H9 (cell line): ENCODE data around the gene PHACTR1. TPM values are rescaled to one million over a fixed set of nuclear protein-coding genes. Genes with fewer than 3 reads are reported as not detected.

Source experiments
- DNase-seq: peaks from one replicate; pipeline ENCODE4 v3.0.0-alpha.2; 2017
- H2AFZ ChIP-seq: one replicate; pipeline ENCODE4 v1.6.1; 2013; ENCODE audit warnings: mild to moderate bottlenecking, low read length, control low read depth, moderate library complexity
- H2AK5ac ChIP-seq: 2 replicates; pipeline ENCODE4 v1.6.1; 2013; ENCODE audit warnings: low read length, control low read depth, mixed read lengths; ENCODE audit not compliant: insufficient read length
- H2BK120ac ChIP-seq: one replicate; pipeline ENCODE4 v1.6.1; 2013; ENCODE audit warnings: low read depth, mild to moderate bottlenecking, low read length, control low read depth, inconsistent platforms; ENCODE audit not compliant: poor library complexity, severe bottlenecking
- H2BK12ac ChIP-seq: 2 replicates; pipeline ENCODE4 v1.6.1; 2013; ENCODE audit warnings: low read length, control low read depth, mixed read lengths, low read depth; ENCODE audit not compliant: insufficient read length
- H2BK15ac ChIP-seq: 2 replicates; pipeline ENCODE4 v1.6.1; 2013; ENCODE audit warnings: low read depth, low read length, control low read depth
- H2BK20ac ChIP-seq: one replicate; pipeline ENCODE4 v1.6.1; 2013; ENCODE audit warnings: low read depth, mild to moderate bottlenecking, low read length, control low read depth, inconsistent platforms; ENCODE audit not compliant: poor library complexity, severe bottlenecking
- H2BK5ac ChIP-seq: 2 replicates; pipeline ENCODE4 v1.6.1; 2013; ENCODE audit warnings: low read length, control low read depth, mixed read lengths; ENCODE audit not compliant: insufficient read length
- H3K14ac ChIP-seq: 2 replicates; pipeline ENCODE4 v1.6.1; 2013; ENCODE audit warnings: low read length, control low read depth; ENCODE audit not compliant: insufficient read depth
- H3K18ac ChIP-seq: 2 replicates; pipeline ENCODE4 v1.6.1; 2013; ENCODE audit warnings: low read depth, mild to moderate bottlenecking, mixed read lengths, low read length, control low read depth; ENCODE audit not compliant: insufficient read length
- H3K23ac ChIP-seq: 2 replicates; pipeline ENCODE4 v1.6.1; 2013; ENCODE audit warnings: low read length, control low read depth, mixed read lengths, low read depth; ENCODE audit not compliant: insufficient read length
- H3K23me2 ChIP-seq: 2 replicates; pipeline ENCODE4 v1.6.1; 2013; ENCODE audit warnings: low read depth, mild to moderate bottlenecking, mixed read lengths, low read length, control low read depth; ENCODE audit not compliant: insufficient read length, poor library complexity, severe bottlenecking
- H3K27ac ChIP-seq: 2 replicates; pipeline ENCODE4 v1.5.1; 2013; ENCODE audit warnings: low read length, control low read depth, mixed read lengths, low read depth; ENCODE audit not compliant: insufficient read length
- H3K27me3 ChIP-seq: 2 replicates; pipeline ENCODE4 v1.6.1; 2013; ENCODE audit warnings: low read length, control low read depth, inconsistent platforms; ENCODE audit not compliant: insufficient read depth
- H3K4ac ChIP-seq: 2 replicates; pipeline ENCODE4 v1.6.1; 2013; ENCODE audit warnings: low read depth, mild to moderate bottlenecking, control low read depth, inconsistent platforms, low read length, moderate library complexity
- H3K4me1 ChIP-seq: 2 replicates; pipeline ENCODE4 v1.6.1; 2013; ENCODE audit warnings: low read length, control low read depth, inconsistent platforms; ENCODE audit not compliant: insufficient read depth
- H3K4me2 ChIP-seq: 2 replicates; pipeline ENCODE4 v1.6.1; 2013; ENCODE audit warnings: low read length, control low read depth, mixed read lengths; ENCODE audit not compliant: insufficient read length, insufficient read depth
- H3K56ac ChIP-seq: 2 replicates; pipeline ENCODE4 v1.6.1; 2013; ENCODE audit warnings: low read depth, mild to moderate bottlenecking, mixed read lengths, low read length, control low read depth; ENCODE audit not compliant: insufficient read length
- H3K79me1 ChIP-seq: 2 replicates; pipeline ENCODE4 v1.6.1; 2013; ENCODE audit warnings: low read depth, mild to moderate bottlenecking, moderate library complexity, low read length, control low read depth, inconsistent platforms; ENCODE audit not compliant: insufficient read depth, poor library complexity, severe bottlenecking
- H3K79me2 ChIP-seq: 2 replicates; pipeline ENCODE4 v1.6.1; 2013; ENCODE audit warnings: low read length, control low read depth, inconsistent platforms; ENCODE audit not compliant: insufficient read depth
- H3K9ac ChIP-seq: 2 replicates; pipeline ENCODE4 v1.6.1; 2013; ENCODE audit warnings: low read length, control low read depth, mixed read lengths; ENCODE audit not compliant: insufficient read length; ENCODE audit errors: extremely low read depth
- H3K9me3 ChIP-seq: one replicate; pipeline ENCODE4 v1.6.1; 2013; ENCODE audit warnings: low read depth, low read length, inconsistent platforms; ENCODE audit not compliant: control insufficient read depth
- H3T11ph ChIP-seq: one replicate; pipeline ENCODE4 v1.6.1; 2013; ENCODE audit warnings: mild to moderate bottlenecking, low read length, control low read depth, inconsistent platforms
- H4K20me1 ChIP-seq: one replicate; pipeline ENCODE4 v1.6.1; 2013; ENCODE audit not compliant: control insufficient read depth, insufficient read length, insufficient read depth
- H4K5ac ChIP-seq: 2 replicates; pipeline ENCODE4 v1.6.1; 2013; ENCODE audit warnings: low read depth, mild to moderate bottlenecking, mixed read lengths, low read length, control low read depth; ENCODE audit not compliant: insufficient read length
- H4K8ac ChIP-seq: replicated peaks from 2 replicates; pipeline ENCODE4 v1.6.1; 2013; ENCODE audit warnings: low read length, control low read depth, mixed read lengths, low read depth; ENCODE audit not compliant: insufficient read length
- H4K91ac ChIP-seq: 2 replicates; pipeline ENCODE4 v1.6.1; 2013; ENCODE audit warnings: low read depth, mild to moderate bottlenecking, moderate library complexity, mixed read lengths, low read length, control low read depth; ENCODE audit not compliant: insufficient read length
- H3K27ac Mint-ChIP-seq, 3 experiments: 2 replicates in 2 of 3; 3 replicates in 1 of 3; pipeline ENCODE4 v1.8.0; 2020 to 2021; ENCODE audit warnings: mixed read lengths in 3 of 3, mild to moderate bottlenecking in 1 of 3, moderate library complexity in 1 of 3
- H3K27me3 Mint-ChIP-seq: 2 replicates; pipeline ENCODE4 v1.8.0; 2021; ENCODE audit warnings: low read depth, mild to moderate bottlenecking, moderate library complexity, mixed read lengths
- H3K36me3 Mint-ChIP-seq, 3 experiments: 2 replicates in 2 of 3; 3 replicates in 1 of 3; pipeline ENCODE4 v1.8.0; 2020 to 2021; ENCODE audit warnings: low read depth in 3 of 3, mixed read lengths in 3 of 3; ENCODE audit not compliant: insufficient read depth in 1 of 3
- H3K4me1 Mint-ChIP-seq, 2 experiments: 2 replicates each; pipeline ENCODE4 v1.8.0; 2020; ENCODE audit warnings: mixed read lengths in 2 of 2
- H3K4me3 Mint-ChIP-seq, 2 experiments: 2 replicates in 1 of 2; 3 replicates in 1 of 2; pipeline ENCODE4 v1.8.0; 2020 to 2021; ENCODE audit warnings: mild to moderate bottlenecking in 2 of 2, mixed read lengths in 2 of 2, moderate library complexity in 1 of 2
- H3K9me3 Mint-ChIP-seq, 2 experiments: 2 replicates in 1 of 2; 3 replicates in 1 of 2; pipeline ENCODE4 v1.8.0; 2020; ENCODE audit warnings: mild to moderate bottlenecking in 2 of 2, mixed read lengths in 2 of 2, moderate library complexity in 1 of 2
- WGBS: extraction: QIAGEN DNeasy Blood & Tissue Kit; methylation state at CpG from one replicate; pipeline ENCODE4 v1.1.7; 2013; ENCODE audit warnings: missing lambda C conversion rate, low lambda C conversion rate, mixed read lengths; ENCODE audit not compliant: insufficient read length; ENCODE audit errors: extremely low coverage; 5-methylcytosine and 5-hydroxymethylcytosine counted together
- total RNA-seq: library from RNA; stranded (reverse); gene quantifications from 2 replicates; pipeline ENCODE4 v1.2.1, GENCODE V29; 2021
- TF ChIP-seq, protein P1 (sequence below): fragments of 200-600 bp; sonication (generic); conservative IDR thresholded peaks from 3 replicates; pipeline ENCODE4 v1.8.0; 2021; ENCODE audit warnings: antibody characterized with exemption, mild to moderate bottlenecking

Gene PHACTR1
- total RNA-seq, 1 experiment from 2014 or later = 15.9 TPM

DNA sequence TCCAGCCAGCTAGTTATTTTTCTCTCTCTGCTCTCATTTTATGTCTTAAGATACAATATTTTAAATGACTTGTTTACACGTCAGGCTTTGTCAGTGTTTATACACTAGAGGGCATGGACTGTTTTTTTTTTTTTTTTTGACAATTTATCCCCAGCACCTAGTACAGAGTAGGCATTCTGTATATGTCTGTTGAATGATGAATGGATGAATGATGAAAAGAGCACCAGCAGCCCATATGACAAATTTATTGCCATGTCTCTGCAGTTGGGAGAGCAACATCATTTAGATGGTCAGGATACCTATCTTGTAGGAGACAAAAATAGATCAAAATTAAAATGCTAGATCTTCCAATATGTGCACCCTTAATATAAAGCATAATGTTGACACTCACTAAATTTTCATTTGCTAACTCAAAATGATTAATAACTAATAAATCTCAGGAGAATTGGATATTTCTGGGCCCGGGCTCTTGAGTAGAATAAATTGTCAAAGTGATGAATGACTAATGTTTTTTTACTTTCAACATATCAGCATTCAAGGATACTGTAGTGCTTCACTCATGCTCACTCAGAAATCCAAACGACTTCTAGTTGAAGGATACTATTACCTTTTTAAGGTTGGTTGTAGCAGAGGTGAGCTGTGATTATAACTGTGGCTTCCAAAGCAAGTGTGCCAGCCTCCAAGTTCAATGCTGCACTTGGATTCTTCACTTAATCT, 200.0 kb downstream of the PHACTR1 start:
- Histone ChIP-seq H3K56ac (no peak overlapping the region), H3K4me1 (no peaks in the 10 kb centered on the region), H3K79me1 (no peaks in the 10 kb centered on the region), H4K91ac (no peak overlapping the region), H2BK20ac (no peak overlapping the region), H4K8ac (no peak overlapping the region), H4K20me1 (no peaks in the 10 kb centered on the region), H3K27ac (no peak overlapping the region), H3K4ac (no peak overlapping the region), H3K9ac (no peak overlapping the region), H4K5ac (no peak overlapping the region), H2BK120ac (no peak overlapping the region), H2BK12ac (no peak overlapping the region), H2BK5ac (no peak overlapping the region), H3K23me2 (no peaks in the 10 kb centered on the region), H3T11ph (no peak overlapping the region), H2AFZ (no peak overlapping the region), H3K79me2 (no peaks in the 10 kb centered on the region), H3K18ac (no peak overlapping the region), H2BK15ac (no peak overlapping the region), H3K14ac (no peak overlapping the region), H3K4me2 (no peak overlapping the region), H3K27me3 (no peaks in the 10 kb centered on the region), H2AK5ac (no peak overlapping the region), H3K9me3 (no peaks in the 10 kb centered on the region), H3K23ac (no peak overlapping the region)
- TF ChIP-seq, protein P1, sequence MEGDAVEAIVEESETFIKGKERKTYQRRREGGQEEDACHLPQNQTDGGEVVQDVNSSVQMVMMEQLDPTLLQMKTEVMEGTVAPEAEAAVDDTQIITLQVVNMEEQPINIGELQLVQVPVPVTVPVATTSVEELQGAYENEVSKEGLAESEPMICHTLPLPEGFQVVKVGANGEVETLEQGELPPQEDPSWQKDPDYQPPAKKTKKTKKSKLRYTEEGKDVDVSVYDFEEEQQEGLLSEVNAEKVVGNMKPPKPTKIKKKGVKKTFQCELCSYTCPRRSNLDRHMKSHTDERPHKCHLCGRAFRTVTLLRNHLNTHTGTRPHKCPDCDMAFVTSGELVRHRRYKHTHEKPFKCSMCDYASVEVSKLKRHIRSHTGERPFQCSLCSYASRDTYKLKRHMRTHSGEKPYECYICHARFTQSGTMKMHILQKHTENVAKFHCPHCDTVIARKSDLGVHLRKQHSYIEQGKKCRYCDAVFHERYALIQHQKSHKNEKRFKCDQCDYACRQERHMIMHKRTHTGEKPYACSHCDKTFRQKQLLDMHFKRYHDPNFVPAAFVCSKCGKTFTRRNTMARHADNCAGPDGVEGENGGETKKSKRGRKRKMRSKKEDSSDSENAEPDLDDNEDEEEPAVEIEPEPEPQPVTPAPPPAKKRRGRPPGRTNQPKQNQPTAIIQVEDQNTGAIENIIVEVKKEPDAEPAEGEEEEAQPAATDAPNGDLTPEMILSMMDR = no peak
- WGBS = no CpG with 5 or more reads among the region's 3 CpGs
- peaks cover 22 to 26% of the 10 kb centered on the region in 2 experiments for H3K4me1 Mint-ChIP-seq
- no peaks in the 10 kb centered on the region for H3K36me3 Mint-ChIP-seq
- H3K4me3 Mint-ChIP-seq = no peak overlapping the region
- 0 out of 2 replicates have a peak, but pooled peaks cover 1% of the 10 kb centered on the region for H3K27me3 Mint-ChIP-seq
- no peak overlapping the region for H3K27ac Mint-ChIP-seq
- DNase-seq = no peak
- no peaks in the 10 kb centered on the region for H3K9me3 Mint-ChIP-seq
